M059J (cell line): ENCODE results near the gene CTNNA1. TPM values are rescaled to one million over a fixed set of nuclear protein-coding genes. Genes with fewer than 3 reads are reported as not detected.

Experiments
- DNase-seq: peaks from one replicate; pipeline ENCODE4 v3.0.0-alpha.2; 2012; ENCODE audit warnings: low read depth
- total RNA-seq: library from RNA; depleted of rRNA; stranded (reverse); fragments of >200 nt; shearing (Covaris generic); gene quantifications from 2 replicates; pipeline ENCODE4 v1.2.3, GENCODE V29; 2014

Gene CTNNA1
- total RNA-seq, 1 experiment from 2014 or later = 277 TPM

- no peak for DNase-seq
These were observed 195.4 kb downstream of the CTNNA1 start for GRCh38 chr5:138948471-138949222.

DNA sequence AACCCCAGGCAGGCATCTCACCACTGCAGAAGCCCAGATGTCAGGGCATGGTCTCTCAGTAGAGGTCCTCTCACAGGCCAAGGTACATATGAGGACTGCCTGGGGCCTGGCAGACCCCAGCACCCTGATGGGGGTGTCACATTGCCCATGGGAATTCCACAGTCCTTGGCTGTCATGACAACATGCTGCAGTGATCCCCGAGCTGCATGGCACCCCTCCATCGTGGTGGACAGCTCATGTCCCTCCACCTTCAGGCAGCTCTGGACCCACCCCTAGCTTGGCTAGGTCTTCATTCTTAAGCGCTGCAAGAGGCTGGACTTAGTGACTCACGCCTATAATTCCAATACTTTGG is 196.0 kb downstream of the CTNNA1 start:
- DNase-seq = no peak

- no peak for DNase-seq
These were observed 196.8 kb downstream of the CTNNA1 start for GRCh38 chr5:138949988-138950387.

- no peak for DNase-seq
These were observed 197.3 kb downstream of the CTNNA1 start for GRCh38 chr5:138950421-138951031.

GRCh38 chr5:138951091-138951985 is 198.1 kb downstream of the CTNNA1 start:
- no peak for DNase-seq

GRCh38 chr5:138951986-138952735 is 198.9 kb downstream of the CTNNA1 start:
- DNase-seq = no peak

GRCh38 chr5:138952962-138953361 is 199.7 kb downstream of the CTNNA1 start:
- DNase-seq = no peak

GRCh38 chr5:138953387-138954256 is 200.4 kb downstream of the CTNNA1 start:
- no peak for DNase-seq

DNA sequence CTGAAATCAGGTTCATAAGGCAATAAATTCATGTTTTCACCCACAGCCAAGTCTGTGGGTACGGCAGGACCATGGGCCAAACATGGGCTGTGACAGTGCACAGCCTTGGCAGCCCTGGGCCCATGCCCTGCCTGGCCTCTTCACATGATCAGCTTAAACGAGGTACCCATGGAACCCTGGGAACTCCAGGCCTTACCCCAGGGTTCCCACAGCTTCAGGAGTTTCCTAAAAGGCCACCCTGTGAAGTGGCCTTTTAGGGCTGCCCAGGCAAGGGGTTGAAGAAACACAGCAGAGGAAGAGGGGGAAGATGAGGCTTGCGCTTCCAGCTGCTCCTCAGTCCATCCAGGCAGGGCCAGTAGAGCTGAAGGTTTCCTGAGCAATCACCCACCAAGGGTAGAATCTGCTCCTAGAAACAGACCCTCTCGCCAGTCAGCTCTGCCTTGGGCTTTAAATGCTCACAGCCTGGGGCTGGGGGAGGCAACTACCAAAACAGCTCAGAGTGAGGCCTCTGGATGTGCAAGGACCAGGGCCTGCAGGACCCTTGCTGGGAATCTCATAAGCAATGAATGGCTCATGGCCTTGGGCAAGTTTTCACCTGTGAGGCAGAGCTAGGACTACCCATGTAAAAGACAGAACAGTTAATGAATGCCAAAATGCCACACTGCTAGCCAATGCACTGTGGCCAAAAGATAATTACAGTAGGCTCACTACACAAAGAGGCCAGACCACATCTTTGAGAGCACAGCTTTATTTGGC is 201.2 kb downstream of the CTNNA1 start:
- no peak for DNase-seq

- no peak for DNase-seq
These were observed 201.9 kb downstream of the CTNNA1 start for GRCh38 chr5:138955013-138955660.

- DNase-seq = no peak
These were observed 202.6 kb downstream of the CTNNA1 start for GRCh38 chr5:138955671-138956295.

DNA sequence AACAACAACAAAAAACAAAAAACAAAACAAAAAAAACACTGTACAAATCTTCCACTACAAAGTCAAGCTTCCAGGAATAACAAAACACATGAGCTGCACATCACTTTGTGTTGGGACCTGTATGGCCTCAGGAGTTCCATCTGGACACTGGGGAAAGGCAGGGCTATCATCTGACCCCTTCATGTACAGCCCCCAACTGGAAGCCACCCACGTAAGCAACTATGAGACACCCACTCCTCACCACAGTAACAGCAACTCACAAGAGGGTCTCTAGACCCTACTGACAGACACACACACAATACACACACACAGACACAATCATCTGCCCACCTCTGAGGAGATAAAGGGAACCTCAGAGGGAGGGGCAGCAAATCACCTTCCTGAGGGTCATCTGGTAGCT is 203.6 kb downstream of the CTNNA1 start:
- no peak for DNase-seq

DNA sequence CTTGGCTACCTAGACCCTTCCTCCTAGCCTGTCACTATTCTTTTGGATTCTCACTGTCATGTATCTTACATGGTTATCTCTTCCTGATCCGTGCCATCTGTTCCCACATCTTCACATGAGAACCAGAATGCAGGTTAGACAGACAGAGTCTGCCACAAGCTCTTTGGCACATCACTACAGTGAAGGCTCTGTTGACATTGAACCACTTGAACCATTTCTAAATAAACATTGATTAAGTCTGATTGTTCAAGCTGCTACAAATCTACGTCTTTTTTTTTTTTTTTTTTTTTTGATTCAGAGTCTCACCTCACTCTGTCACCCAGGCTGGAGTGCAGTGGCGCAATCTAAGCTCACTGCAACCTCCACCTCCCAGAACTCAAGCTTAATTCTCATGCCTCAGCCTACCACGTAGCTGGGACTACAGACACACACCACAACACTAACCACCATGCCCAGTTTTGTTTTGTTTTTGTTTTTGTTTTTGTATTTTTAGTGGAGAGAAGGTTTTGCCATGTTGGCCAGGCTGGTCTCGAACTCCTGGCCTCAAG is 207.0 kb downstream of the CTNNA1 start:
- no peak for DNase-seq

DNA sequence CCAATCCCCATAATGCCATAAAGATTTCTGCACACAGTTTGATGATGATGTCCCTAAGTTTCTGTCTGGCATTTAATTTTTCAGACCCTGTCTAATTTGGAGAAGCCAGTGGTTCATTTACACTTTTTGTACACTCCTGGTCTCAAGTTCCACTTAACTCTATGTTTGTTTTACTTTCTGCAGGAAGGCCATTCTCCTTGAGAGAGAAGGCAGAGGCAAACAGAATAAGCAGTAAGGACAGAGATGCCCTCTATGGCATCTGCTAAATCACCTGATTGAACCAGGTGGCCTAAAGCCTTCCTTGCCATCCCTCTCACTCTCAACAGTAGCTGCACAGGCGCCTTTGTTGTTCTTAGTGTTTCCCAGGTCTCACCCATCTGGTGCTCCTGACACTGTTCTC is 208.0 kb downstream of the CTNNA1 start:
- no peak for DNase-seq

GRCh38 chr5:138961729-138962128 is 208.5 kb downstream of the CTNNA1 start:
- no peak for DNase-seq

GRCh38 chr5:138962614-138963370 is 209.6 kb downstream of the CTNNA1 start:
- DNase-seq = no peak

DNA sequence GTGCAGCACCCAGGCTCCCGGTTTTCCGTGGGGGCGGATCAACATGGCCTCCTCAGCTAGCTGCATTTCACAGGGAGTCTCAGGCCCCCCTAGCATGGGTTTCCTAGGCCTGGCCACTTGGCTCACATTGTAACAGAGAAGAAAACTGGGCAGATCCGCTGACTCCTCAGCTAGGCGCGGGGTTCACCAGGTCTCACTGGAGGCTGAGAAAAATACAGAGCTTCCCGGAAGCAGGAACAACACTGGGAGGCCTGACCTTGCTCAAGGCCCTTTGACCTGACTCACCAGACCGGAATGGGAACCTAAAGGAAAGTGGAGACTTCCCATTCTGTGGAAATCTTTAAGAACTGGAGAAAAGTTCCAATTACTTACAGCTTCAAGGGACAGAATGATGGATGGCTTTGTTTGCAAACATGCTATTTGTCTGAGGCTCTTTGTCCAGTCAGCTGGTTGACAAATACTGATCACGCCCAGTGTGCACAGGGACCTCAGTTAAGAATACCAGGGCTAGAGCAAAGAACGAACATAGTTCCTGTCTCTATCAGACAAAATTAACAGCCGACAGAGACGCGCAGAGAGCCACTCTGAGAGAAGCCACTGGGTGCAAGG is 210.6 kb downstream of the CTNNA1 start:
- DNase-seq = no peak
